HG02571 (cell line): ENCODE measurements around the gene SNCB.

Experiments used
- ATAC-seq: cut with Tn5 transposase; IDR thresholded peaks from one replicate; pipeline ENCODE4 v1.9.1; 2021; ENCODE audit warnings: mild to moderate bottlenecking, moderate library complexity; ENCODE audit not compliant: unreplicated experiment

SNCB gene

DNA sequence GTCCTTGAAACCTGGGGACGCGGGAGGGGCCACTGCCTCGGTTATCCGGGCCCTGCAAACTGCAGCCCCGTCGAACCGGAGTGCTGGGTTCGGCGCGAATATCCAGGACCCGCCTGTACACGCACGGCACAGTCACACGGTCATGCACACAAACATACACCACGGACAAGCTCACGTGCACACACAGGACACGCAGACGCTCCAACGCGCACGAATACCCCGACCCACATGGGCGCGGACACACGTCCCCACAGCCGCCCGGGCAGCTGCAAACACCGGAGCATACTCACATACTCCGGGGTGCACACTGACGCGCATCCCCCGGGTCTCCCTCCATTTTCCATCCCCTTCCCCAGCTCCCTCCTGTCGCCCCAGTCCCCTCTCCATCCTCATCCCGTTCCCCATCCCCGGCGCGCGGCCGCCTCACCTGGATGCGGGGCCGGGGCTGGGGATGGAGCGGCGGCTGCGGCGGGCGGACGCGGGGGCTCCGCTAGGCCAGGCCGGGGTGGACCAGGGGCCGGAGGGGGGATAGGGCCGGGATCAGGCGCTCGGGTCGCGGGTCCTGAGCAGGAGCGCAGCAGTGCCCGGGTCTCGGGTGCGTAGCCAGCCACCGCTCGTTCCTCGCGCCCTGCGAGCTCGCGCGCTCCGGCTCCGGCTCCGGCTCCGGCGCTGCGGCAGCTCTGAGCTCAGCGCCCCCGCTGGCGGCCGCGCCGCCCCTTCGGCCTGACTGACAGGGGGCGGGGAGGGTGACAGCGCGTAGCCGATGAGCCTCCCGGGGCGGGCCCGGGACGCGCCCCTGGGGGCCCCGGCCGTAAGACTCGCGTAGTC lies at the start of gene SNCB, which contains the start of gene EIF4E1B:
Gene SNCB (minus strand): TSS at position 682 of the 828 bp plus-strand sequence. CDS start 880 bp downstream, outside the sequence.
Gene EIF4E1B (plus strand): TSS at position 823 of the 828 bp plus-strand sequence. CDS start 12,113 bp downstream, outside the sequence.
- ATAC-seq: no peak

DNA sequence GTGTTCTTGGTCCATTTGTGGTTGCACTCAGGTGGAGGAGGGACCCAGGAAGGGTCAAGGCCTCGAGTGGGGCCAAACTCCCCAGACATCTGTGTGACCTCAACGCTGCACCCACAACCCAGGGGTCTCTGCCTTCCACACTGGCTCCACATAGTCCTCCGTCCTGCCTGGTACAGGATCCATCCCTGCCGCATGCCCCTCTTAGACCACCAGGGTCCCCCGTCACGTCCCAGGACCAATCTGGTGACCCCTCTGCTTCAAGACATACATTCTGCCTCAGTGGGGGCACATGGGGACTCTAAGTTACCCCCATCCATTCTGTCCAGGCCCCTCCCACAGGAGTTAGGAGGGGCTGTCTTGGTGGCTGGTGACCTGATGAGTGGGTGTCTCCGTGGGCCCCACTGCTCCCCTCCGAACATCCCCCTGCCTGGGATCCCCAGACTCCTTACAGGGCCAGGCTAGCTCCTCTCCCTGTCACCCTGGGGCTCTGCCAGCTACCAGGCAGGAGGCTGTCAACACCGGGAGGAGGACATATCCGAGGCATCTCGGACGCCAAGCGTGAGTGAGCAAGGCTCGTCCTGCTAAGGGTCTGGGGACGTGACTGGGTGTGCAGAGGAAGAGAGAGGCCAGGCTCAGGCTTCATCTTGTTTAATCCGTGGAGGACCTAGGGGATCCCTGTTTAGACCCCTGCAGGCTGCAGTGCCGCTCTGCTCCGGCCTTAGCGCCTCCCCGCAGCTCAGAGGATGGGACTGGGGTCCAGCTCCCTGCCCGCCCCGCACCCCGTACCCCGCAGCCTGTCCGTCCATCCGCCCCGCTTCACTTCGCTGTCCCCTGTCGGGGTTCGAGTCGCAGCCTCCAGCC lies 49.3 kb upstream of the SNCB start:
- ATAC-seq: no peak

DNA sequence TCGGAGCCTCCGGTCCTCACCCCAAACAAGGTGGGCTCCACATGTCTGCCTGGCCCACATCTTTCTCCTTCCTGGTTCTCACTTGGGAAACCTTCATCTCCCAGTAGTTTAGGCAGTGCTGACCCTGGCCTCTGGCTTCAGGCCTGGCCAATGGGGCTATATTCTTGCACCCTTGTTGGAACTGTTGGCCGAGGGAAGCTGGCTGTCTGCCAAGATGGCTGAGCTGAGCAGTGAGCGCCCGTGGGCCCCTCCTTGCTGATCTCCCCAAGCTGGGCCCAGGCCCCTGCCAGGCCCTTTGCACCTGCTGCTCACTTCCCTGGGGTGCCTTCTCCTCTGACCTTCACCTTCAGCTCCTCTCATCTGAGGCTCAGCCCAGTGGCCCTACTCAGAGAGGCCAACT lies 48.2 kb upstream of the SNCB start:
- no peak for ATAC-seq

DNA sequence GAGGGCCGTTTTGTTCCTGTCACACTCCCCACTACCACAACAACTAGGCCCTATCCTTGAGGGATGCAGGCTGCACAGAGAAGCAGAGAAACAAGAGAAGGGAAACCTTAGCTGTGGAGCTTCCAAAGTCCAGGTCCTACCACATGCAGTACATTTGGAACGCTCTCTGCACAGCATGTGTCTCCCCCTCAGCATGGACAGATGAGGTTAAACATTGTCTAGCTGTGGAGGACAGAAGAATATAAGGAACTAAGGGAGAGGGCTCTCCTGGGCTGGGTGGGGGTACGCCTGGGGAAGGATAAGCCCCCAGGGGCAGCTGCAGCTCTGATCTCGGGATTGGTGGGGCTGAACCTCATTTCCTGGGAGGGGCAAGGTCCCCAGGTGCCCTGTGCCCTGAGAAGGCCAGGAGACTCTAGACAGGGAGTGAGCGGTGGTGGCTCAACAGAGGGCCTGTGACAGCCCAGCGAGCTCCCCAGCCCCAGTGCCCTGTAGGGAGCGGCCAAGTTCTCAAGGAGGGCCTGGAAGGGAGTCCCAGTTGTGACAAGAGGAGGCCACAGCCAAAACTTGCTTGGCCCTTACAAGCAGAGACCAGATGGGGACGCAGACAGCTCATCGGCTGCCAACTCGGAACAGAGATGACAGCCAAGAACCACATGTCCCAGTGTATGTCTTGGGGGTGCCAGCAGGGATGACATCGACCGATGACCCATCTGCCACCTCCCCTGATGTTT lies 47.0 kb upstream of the SNCB start:
- ATAC-seq: no peak

DNA sequence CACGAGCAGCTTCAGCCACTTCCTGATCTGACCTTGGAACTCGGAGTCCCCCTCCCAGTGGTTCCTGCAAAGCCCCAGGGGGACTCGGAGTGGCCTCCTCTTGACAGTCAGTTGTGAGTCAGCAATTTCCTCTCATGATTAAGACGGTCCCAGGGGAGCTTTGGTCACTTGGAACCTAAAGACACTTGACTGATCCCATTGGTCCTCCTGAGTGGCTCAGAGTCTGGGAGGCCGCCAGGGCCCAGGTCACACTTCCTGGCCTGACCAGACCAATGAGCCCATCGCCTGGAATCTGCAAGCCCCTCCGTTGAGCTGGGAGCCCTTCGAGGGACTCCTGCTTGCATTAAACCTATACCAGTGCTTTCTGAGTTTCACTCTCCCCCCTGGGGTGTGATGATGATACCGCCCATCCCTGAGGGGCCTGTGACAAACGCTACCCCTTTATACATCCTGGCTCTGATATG lies 46.1 kb upstream of the SNCB start:
- ATAC-seq: peak; percentile 49

DNA sequence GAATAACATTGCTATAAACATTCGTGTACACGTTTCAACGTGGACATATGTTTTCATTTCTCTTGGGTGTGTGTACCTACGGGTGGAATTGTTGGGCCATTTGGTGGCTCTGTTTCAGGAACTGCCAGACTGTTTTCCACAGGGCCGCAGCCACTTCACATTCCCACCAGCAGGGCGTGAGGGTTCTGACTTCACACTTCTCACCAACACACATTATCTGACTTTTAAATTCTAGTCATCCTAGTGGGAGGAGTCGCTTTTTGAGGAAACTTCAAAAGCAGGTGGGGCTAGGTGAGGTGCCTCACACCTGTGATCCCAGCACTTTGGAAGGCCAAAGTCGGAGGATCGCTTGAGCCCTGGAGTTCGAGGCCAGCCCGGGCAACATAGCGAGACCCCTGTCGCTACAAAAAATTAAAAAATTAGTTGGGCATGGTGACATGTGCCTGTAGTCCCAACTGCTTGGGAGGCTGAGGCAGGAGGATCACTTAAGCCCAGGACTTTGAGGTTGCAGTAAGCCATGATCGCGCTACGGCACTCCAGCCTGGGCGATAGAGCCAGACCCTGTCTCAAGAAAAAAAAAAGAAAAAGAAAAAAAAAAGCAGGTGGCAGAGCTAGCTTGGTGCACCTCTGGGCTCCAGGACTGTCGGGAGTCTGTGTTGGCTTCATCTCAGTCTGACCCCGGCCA lies 45.5 kb upstream of the SNCB start:
- ATAC-seq: peak; percentile 13

DNA sequence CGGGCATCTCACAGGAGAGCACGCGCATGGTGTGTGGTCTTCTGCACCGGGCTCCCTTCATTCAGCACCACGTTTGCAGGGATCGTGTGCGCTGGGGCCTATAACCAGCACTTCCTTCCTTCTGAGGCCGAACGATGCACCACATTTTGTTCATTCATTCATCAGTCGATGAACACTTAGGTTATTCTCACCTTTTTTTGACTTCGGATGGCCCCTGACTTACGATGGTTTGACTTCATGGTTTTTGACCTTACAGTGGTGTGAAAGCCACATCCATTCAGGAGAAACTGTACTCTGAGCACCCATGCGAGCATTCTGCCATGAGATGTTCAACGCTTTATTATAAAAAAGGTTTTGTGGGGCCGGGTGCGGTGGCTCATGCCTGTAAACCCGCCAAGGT lies 44.5 kb upstream of the SNCB start:
- no peak for ATAC-seq

DNA sequence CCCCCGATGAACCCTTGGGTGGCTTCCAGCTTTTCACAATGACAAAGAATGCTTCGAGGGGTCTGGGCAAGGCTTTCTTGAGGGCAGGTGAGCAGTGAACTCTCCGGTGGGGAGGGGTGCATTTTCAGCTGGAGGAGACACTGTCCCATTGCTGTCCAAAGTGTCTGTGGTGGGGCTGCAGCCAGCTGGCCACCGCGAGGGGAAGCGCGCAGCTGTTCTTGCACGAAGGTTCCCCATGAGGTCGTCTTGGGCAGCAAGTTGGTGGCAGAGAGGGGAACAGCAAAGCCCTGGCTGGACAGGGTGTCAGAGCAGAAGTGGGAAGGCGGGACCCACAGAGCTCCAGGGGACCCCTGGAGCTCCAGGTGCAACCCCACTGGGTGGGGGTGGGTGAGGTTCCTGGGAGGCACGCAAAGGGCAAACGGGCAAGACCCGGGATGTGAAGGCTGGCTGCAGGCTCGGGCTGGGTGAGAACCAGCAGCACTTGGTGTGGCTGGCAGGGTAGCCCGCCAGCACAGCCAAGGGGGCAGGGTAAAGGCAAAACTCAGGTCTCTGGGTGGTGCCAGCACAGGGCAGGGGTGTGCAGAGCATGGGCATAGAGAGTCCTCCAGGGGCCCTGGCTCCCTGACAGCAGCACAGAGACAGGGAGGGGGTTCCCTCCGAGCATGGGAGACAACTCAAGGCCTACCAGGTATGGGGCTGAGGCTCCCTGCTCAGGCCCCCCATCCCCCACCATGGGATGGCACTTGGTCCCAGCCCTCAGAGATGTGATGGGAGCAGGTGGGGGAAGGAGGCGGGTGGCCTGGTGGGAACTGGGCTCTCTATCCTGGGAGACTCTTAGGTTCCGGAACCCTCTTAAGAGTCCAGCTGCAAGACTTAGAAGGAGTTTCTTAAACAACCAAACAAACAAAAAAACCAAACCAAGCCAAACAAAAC lies 43.6 kb upstream of the SNCB start:
- ATAC-seq: no peak

DNA sequence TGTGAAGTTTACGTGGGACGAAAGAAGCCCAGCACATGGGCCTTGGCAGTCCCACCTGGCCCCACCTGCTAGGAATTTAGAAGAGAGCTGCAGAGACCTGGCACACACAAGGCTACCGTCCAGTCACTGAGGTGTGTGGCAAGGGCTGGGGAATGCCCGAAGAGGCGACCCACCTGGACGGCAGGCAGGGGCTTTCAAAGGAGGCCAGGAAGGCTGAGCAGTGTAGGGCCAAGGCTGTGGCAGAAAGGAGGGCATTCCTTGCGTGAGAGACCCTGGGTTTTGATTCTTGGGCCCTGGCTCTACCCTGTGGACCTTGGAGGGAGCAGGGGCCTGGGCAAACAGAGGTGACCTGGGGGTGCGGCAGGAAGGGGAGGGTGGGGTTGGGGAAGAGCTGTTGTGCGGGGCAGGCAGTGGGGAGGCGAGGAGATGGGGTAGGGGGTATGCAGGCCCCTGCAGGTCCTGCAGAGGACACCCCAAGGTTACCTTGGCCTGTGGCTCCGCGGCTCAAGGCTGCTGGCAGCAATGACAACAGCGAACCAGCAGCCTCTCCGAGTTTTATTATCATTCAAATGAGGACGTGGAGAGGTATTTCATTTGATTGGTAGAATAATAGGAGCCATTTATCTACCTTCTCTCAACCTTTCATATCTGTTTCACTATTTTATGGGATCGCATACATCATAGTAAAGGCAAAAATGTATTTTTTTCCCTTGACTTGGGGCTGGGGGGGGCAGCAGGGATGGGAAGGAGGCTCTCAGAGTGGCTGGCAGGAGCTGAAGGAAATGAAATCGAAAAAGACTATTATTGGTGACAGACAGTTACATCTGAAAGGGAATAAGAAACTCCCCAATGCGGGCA lies 41.8 kb upstream of the SNCB start:
- no peak for ATAC-seq

DNA sequence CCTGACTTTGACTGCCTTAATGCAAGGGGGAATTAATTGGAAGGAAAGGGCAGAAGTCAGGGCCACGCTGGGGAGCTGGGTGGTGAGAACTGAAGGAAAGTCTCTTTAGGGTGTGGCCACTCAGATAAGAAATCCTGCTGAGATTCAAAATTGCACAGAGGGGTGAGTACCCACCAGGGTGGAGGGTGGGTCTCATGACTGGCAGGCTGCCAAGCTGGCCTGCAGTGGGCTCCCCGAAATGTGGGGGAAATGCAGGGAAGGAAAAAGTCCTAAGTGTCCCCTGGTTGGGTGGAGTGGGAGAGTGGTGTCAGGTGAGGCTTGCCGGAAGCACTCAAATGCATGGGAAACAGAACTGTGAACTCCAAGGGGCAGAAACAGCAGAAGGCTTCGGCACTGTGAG lies 41.1 kb upstream of the SNCB start:
- no peak for ATAC-seq

DNA sequence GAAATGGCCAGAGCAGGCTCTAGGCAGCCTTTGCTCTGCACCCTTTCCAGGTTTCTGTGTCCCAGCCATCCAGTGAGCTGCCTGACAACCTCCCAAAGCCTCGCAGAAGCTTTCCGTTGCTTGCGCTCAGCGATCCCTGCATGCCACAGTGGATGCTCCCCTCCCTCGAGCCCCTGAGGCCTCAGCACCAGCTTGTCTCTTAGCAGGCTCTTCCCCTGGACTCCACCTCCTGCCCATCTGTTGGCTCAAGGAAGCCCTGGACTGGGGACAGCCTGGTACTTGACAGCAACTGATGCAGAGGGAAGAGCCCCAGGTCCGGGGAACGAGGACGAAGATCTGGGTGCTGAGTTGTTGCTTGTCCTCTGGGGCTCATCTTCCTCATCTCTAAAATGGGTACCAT lies 40.1 kb upstream of the SNCB start:
- no peak for ATAC-seq

DNA sequence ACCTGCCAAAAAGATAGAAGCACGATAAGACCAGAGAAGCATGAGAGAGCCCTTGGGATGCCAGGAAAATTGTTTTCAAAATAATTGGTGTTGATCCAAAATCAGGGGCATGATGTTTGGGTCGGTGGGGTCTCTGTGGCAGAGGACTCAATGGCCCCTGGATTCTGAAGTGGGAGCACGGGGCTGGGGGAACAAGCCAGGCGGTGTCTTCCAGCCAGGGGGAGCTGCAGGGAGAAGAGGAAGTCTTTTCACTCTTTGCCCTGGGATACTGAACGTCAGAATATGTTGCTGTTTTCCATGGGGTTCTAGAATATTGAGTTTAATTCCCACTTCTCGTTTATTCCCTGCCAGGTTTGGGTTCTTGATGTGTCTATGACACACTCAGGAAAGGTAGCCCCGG lies 37.3 kb upstream of the SNCB start:
- ATAC-seq: no peak

DNA sequence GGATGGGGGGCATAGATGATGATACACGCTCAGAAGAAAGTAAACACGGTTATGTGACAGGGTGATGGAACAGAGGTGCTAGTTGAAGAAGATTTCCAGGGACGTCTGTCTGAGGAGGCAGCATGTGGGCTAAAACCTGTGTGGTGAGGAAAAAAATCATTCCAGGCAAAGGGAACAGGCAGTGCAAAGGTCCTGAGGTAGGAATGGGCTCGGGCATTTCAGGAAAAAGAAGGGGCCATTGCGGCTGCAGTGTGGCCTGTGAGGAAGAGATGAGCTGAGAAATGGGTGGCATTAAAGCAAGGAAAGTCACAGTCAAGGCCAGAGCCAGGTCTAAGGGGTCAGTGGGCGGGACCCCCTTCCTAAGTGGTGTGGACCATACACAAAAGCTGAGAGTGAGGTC lies 35.2 kb upstream of the SNCB start:
- no peak for ATAC-seq

DNA sequence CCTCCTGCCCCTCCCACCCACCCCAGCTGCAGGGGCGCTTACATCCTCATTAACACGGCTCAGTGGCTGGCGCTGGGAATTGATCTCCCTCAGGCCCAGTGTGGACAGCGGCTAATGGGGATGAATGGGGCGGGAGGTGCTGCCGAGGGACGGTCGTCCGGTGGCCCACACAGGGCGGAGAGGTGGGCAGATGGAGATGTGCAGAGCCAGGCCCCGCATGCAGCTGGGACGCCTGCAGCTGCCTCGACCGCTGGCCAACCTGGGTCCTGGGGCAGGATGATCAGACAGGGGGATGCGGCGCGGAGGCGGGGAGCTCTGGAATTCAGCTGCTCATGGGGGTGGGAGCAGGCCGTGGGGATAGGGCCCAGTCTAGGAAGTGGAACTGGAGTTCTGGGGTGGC lies 34.6 kb upstream of the SNCB start:
- no peak for ATAC-seq

DNA sequence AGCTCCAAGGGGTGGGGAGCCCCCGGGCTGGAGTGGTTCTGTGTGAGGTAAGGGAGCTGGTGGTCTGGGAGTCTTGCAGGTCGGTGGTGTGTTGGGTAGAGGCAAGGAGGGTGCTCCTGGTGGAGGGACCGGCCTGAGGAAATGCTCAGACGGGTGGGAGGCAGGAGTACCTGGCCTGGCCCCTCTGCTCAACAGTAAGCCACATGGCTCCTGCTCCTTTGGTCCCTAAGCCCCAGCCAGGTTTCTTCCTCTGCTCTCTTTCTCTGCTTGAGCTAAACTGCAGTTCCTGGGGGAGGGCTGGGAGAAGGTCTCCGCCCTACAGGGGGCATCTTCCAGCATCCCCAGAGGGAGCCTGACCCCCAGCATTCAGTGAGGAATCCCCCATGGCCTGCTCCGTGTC lies 34.1 kb upstream of the SNCB start:
- no peak for ATAC-seq

DNA sequence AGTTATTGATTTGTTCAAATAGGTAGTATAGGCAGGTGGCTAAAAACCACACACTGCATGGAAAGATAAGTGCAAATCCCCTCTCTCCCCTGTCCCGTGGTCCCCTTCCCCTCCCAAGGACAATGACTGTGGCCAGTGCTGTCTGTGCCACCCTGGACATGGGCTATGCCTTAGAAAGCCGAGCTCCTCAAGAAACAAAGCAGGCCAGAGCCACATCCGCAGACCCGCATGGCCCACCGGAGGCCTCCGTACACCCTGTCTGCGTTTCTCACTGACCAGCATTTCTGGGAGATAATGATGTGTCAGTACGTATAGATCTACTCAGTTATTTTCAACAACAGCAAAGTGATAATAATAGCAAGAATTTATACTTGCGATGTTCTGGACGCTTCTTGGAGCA lies 33.2 kb upstream of the SNCB start:
- ATAC-seq: no peak

DNA sequence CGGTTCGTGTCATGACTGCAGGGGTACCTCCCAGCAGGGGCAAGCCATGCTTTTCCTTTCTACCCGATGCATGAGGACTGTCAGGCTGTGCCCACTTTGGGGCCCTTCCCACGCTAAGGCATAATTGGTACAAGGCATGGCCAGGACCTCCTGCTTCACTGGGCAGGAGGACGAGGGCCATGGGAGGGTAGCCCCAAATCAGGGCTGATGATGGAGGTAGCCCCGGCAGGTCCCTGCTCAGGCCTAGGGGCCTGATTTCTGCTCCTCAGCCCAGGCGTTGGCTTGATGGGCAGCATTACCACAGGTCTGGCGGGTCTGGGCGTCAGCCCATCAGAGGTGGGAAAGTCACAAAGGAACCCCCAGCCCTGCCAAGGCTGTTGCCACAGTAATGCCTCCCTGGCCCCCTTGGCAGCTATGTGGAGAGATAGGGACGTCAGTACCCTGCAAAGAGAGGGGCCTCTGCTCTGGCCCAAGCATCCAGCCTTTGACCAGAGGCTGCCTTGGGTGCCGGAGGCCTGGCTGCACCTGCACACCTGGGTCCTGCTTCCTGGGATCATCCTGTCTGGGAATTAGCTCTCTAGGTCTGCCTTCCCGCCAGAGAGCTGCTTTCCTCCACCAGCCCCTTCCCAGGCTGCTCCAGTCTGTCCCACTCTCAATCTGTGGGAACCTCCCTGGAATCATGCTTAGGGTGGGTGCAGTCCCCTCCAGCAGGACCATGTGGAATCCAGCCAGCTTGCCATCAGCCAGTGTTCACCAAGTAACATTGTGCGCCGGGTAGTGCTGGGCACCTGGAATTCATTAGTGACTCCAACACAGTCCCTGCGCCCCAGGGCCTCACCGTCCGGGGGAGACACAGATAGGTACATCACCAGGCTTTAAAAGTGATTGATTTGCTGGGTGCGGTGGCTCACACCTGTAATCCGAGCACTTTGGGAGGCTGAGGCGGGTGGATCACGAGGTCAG lies 32.3 kb upstream of the SNCB start:
- ATAC-seq: no peak
